Skin of body (tissue), 3 donors: Measurements from ENCODE around the gene CNST. TPM values are rescaled to one million over a fixed set of nuclear protein-coding genes. Genes with fewer than 3 reads are reported as not detected.
"Not testable (repeated sequence)": the region's sequence is repeated elsewhere in the genome, so short reads cannot be mapped to it uniquely, and the experiment has no call there.

Source experiments
- DNase-seq: peaks from one replicate; lab custom pipeline; 2025; lab: John Stamatoyannopoulos, UW
- small RNA-seq: library from RNA; depleted of rRNA; stranded (forward); fragments of <200 nt; gene quantifications from one replicate; pipeline ENCODE3, GENCODE V24; 2014; ENCODE audit warnings: low replicate concordance
- total RNA-seq: library from RNA; depleted of rRNA; stranded (reverse); fragments of >200 nt; gene quantifications from one replicate; pipeline ENCODE4 v1.2.3, GENCODE V29; 2014

CNST gene
- total RNA-seq, 1 donor from 2014 or later = 18.9 TPM

- peak; percentile 81 for DNase-seq
Measured at GRCh38 chr1:246705368-246705767, 139.1 kb downstream of the CNST start.

- DNase-seq = no peak
Measured at GRCh38 chr1:246708166-246708565, 141.9 kb downstream of the CNST start.

- DNase-seq = no peak
Measured at GRCh38 chr1:246709196-246709595, 142.9 kb downstream of the CNST start.

DNA sequence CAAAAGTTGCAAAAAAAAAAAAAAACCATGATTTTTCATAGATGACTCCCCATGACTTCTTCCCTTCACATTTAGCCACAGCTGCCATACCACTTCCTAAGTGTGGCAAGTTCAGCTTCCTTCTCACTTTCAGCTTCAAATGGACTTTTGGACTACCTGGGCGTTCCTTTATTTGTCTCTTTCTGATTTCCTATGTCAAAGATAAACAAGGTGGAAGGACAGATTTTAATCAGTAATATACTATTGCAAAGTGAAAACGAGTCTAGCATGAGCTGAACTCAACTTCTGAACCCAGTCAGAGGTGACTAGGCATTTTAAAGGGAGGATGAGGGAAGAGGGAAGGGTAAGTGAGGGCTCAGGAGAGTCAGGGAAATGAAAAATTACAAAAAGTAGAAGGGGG is 143.6 kb downstream of the CNST start:
- no peak for DNase-seq

DNA sequence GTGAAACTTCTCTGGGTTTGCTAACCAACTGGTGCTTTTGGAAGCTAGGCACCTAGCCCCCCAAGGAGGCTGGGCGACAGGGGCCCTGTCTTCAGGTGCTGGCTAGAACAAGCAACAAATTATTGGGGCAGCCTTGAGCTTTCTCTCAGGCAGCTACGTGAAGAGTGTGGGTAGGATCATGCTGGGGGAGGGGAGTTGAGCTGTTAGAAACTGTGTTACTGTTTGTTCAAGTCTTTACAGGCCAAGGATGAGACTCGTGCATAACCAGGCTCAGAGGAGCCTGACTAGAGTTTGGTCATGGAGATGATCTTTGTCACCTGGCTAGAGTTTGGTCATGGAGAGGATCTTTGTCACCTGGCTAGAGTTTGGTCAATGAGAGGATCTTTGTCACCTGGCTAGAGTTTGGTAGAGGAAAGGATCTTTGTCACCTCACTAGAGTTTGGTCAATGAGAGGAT is 145.3 kb downstream of the CNST start:
- DNase-seq = no peak

GRCh38 chr1:246712428-246712827 is 146.2 kb downstream of the CNST start:
- DNase-seq = not testable (repeated sequence)

Small RNAs within 50 kb of the gene (small RNA-seq; reads per million reads assigned to genes)
- gene AL356583.2 (not detected), gene AL591623.2 (not detected)

Other genes with a start within 250 kb of the CNST start
- gene SMYD3, start 59.2 kb upstream of the CNST start, total RNA-seq = 28.3 TPM
- 15.5 TPM for gene TFB2M, start 195 bp upstream of the CNST start, total RNA-seq
- 29.1 TPM for gene SCCPDH, start 158.0 kb downstream of the CNST start, total RNA-seq